Midbrain (tissue), 1 donor: Measurements from ENCODE around the gene MAN1A2.
"Not testable (repeated sequence)": the region's sequence is repeated elsewhere in the genome, so short reads cannot be mapped to it uniquely, and the experiment has no call there.

Experiments used
- DNase-seq: peaks from one replicate; lab custom pipeline; 2025; lab: John Stamatoyannopoulos, UW

MAN1A2 gene

DNA sequence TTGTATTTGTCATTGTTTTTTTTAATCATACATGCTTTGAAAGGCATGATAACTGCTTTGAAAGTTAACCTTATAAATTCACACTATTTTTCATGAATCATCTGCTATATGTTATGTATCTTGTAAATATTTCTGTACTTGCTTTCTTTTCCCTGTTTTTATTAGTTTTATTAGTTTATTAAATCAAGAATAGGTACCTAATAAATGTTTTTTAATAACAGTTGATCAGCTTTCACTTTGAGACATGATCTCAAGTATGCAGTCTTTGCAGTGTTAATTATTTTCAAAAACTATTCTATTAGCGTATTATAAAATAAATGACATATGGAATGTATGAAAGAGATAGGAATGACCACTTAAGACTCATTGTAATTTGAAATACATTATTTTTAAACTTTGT, 127.8 kb downstream of the MAN1A2 start:
- DNase-seq: no peak

DNA sequence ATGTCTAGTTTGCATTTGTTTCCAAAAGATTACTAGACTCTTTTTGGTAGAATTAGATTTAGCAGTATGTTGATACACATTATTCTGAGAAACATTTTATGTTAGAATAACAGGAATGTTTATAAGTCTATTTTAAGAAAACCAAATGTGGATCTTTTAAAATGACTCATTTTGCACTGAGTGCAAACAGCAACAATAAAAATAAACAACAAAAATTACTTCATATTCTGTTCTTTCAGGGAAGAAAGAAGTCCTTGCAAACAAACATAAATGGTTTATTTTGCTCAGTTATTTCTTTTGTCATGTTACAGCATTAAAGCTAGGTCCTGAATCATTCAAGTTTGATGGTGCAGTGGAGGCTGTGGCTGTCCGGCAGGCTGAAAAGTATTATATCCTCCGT, 131.8 kb downstream of the MAN1A2 start:
- no peak for DNase-seq

DNA sequence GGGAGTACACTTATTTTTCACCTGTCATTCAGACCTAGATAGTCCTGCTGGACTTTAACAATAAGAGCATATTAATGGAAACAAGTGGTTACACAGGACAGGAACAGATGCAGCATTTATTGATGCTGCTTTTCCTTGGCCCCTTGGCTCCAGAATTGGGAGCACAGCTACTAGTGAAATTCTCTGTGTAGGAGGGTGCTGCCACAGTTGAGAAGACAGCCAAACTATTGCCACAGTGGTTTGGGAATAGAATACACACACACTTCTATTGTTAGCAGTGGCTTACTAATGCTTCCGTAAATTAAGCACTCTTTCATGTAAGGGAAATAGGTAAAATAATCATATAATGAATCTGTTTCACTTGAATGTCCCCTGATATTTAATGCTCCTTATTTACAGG, 133.3 kb downstream of the MAN1A2 start:
- no peak for DNase-seq

DNA sequence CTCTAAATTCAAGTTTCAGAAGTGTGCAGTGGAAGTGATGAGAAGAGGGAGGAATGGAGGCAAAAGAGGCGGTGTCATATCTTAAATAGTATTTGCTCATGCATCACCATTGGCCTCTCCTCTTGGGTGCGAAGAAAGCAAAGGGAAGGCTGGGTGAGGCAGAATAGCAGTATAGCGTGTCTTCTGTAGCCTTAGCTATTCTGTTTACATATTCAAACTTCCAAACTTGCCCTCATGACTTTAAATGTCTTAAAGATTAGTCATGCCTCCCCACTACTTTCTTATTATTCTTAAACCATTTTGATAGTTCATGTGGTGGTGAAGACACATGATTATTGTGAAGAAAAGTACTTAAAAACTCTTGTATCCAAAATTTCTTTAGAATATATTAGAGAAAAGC, 134.0 kb downstream of the MAN1A2 start:
- no peak for DNase-seq

DNA sequence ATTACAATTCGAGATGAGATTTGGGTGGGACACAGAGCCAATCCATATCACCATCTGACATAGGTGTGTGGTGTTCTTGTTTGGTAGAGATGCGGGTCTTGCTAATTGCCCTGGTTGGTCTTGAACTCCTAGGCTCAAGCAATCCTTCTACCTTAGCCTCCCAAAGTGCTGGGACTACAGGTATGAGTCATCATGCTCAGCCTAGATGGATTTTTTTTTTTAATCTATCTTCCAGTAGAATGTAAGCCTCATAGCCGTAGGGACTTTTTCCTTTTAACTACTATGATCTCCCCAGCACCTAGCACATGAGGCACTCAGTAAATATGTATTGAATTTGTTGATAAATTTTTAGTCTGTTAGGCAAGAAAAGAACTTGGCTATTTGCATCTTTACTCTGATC, 144.0 kb downstream of the MAN1A2 start:
- no peak for DNase-seq

DNA sequence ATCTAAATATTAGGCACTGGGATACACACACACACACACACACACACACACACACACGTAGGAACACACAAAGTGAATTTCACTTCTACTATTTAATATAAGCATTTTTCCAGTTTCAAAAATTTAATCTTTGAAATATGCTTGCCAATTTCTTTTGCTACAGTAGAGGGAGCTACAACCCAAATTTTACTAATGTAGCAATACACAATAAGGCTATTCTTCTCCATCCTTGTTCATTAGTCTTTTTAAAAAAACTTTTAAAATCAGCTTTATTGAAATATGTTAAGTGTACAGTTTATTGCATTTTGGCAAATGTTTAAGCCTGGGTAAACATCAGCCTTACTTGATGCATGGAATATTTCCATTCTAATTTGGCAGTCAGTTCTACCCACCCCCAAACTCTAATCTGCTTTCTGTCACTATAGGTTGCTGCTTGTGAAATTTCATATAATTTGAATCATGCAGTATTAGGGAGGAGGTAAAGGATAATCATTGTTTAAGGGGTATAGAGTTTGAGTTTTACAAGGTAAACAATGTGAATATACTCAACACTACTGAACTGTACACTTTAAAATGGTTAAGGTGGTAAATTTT, 145.6 kb downstream of the MAN1A2 start:
- DNase-seq: peak; percentile 29

DNA sequence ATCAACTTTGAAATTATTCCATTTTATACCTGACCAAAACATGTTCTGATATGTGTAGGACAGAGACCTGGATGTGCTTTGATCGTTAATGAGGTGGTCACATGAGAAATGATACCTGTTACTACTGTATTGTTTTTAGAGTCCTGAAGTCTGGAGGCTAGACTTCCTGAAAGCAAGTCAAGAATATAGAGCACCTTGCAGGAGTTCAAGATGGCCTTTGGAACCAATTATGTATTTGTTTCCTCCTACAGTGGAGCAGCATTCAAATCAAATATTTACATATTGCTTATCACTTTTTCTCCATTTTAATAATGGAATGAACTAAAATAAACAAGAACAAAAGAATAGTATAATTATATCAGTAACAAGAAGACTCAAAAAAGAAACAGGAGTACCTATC, 155.9 kb downstream of the MAN1A2 start:
- DNase-seq: no peak

DNA sequence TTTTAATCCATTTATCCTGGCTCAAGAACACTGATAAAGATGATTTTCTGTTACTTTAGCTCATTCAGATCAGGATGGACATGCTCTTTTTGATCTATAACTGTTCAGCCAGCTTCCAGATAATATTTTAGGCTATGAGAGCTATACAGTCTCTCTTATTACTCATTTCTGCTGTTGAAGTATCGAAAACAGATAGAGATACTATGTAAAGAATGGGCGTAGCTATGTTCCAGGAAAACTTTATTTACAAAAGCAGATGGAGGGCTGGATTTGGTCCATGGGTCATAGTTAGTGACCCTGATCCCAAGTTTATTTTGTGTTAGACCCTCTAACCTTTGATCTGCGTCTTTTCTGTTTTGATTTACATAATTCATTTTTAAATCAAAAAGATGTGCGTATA, 159.8 kb downstream of the MAN1A2 start:
- DNase-seq: no peak

DNA sequence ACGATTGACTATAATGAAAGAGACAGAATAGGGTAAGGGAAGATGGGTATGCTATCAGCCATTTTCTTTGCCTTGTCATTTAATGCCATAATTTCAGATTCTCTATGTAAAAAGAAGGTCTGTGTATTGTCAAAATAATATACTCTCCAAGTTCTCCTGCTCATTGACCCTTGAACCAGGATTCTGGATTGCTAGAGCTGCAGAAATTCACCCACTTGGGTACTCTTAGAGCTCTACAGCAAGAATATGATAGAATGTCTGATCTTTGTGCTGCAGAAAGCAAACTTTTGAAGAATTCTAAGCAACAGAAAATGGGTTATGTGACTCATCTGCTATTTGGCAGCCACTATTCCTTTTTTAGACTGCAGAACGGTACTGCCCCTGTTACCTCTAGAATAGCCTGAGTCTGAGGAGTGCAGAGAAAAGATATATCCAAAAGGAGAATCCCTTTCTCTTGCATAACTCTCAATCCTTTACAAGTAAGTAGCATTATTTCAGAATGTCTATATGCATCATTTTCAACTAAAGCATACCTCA, 160.4 kb downstream of the MAN1A2 start:
- no peak for DNase-seq

DNA sequence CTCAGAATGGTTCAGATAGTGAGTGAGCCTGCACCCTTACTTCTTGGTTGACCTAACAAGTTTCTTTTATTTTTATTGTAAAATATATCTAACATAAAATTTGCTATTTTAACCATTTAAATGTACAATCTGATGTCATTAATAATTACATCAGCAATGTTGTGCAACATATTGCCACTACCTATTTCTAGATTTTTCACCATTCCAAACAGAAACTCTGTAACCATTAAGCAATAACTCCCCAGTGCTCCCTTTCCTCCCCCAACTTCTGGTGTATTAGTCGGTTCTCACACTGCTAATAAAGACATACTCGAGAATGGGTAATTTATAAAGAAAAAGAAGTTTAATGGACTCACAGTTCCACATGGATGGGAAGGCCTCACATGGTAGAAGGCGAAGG, 162.4 kb downstream of the MAN1A2 start:
- DNase-seq: no peak

DNA sequence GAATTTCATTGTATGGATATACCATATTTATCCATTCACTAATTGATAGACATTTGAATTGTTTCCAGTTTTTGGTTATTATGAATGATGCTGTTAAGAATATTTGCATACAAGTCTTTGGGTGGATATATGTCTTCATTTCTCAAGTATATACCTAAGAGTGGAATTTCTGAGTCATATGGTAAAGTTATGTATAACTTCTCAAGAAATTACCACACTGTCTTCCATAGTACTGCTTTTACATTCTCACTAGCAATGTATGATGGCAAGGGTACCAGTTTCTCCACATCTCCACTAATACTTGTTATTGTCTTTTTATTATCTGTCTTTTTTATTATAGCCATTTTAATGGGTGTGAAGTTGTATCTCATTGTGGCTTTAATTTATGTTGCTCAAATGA, 164.0 kb downstream of the MAN1A2 start:
- DNase-seq: no peak

DNA sequence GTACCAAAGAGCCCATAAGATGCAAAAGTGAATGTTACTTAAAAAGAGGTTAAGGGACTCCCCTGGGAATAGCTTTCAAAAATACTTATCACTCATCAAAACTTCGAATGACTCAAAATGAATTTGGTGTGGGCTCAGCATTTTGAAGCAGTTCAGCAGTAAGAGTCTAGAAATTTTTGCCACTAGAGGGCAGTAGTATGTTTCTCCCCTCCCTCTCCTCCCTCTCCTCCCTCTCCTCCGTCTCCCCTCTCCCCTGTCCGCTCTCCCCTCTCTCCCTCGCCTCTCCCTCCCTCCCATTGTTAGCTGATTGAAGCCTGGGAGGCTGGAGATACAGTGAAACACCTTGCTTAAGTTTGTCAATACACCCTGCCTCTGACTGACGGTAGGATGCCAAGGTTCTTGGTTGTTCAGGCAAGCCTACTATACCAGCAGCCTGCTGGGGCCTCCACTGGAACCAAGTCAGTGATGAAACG, 167.8 kb downstream of the MAN1A2 start:
- peak; percentile 51 for DNase-seq

DNA sequence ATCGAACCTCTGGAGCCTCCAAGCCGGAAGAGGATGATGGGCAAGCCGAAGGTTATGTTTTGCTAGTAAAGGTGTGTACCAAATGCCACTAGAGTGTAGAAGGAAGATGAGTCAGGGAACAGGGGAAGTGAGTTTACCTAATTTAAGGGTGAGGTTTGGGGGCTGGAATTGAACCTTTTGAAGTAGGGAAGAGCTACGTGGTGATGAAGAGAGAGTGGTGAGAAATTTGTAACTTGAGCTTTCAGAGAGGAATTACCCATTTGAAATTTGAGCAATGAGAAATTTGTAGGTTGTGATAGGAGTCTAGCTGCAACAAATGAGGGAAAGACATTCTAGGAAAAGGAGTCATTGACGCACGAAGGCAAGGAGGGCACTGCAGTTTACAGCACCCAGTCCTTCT, 168.6 kb downstream of the MAN1A2 start:
- DNase-seq: no peak

DNA sequence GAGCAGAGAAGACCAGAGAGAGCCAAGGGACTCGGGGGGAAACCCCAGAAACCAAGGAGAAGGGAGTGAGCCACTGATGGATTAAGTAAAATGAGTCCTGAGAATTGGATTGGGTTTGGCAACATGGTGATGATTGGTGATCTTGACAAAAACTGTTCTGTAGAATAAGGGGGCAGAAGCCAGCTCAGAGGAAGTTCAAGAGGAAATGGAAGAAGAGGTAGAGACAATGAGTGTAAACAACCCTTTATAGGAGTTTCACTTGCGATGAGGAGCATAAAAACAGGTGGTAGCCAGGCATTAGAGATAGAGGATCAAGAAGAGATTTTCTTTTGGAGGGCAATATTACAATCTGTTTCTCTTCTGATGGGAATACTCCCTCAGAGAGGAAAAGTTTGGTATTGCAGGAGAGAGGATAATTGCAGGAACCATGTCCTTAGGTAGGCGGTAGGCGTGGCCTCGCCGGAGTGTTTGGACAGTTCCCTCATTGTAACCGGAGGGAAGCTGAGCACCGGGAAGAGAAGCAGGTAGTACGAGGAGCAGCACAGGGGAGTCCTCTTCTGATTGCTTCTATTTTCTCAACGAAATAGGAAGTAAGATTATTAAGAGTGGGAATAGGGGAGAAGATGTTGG, 170.2 kb downstream of the MAN1A2 start:
- DNase-seq: no peak

DNA sequence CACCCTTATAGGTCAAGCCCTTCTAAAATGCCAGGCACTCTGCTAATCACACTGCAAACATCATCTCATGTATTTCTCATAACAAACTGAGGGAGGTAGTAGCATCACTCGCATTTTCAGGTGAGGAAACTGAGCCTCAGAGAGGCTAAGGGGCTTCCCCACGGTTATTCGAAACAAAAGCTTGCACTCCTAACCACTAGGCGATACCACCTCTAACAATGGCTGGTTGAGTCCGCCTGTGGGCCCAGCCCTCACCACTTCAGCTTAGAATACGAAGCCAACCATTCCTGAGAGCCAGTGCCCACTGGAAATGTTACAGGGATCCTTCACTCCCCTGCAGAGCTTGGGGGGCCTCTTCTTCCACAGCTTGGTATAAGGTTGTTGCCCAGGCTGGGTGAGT, 173.3 kb downstream of the MAN1A2 start:
- no peak for DNase-seq

DNA sequence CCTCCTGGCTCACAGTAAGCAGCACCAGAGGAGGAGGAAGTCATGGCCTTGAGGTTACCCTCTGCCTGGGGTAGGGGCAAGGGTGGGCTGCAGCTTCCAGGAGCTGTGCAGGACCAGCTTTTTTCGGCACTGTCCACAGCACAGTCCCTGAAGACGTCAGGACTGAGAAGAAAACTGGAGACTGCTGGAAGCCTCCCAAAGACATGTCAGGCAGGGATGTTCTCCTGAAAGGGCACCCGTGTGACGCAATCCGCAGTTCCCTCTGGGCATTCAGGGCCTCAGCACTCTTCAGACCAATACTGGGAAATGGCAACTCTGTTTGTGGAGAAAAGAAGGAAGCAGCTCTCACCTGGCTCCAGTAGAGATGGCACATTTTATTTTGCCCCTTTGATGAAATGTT, 173.8 kb downstream of the MAN1A2 start:
- DNase-seq: no peak

DNA sequence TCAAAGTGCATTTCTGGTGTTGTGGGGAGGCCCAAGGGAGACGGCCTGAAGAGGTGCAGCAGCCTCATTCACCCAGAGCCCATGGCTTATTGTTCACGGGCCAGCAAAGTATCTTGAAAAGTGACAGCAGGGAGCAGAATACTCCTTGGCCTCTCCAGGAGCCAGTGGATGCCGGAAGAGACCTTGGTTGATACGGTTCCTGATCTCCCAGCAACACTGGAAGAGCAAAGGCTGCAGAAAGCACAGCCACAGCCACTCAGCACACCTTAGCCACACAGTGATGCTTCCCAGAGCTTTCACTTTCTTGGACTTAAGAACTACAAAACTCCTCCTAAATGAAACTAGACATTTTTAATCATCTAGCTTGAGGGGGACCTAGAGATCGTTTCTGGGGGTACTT, 174.3 kb downstream of the MAN1A2 start:
- DNase-seq: no peak

DNA sequence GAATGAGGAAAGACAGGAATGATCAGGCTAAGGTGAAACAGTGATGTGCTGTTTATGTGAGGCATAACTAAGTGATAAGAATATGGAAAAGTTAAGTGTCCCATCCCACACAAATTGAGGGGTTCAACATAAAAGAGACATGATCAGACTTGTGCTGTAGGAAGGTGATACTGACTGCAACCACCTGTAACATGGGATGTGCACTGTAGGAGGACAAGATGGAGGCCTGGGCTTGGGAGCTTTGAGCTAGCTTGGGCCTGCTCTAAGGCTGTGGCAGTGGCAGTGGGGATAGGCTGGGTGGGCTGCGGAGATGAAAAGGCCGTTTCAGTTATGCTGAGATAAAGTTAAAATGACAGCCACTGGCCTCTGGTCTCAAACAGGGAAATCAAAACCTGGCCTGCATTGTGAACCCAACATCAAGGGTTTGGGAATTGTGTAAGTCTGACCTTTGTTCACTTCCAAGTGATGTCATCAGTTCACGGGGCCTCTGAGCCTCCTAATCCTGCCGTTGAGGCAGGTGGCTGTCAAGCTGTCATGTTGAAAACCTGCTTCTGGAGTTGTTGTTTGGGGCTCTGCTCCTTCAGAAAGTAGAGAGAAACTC, 177.4 kb downstream of the MAN1A2 start:
- DNase-seq: no peak

DNA sequence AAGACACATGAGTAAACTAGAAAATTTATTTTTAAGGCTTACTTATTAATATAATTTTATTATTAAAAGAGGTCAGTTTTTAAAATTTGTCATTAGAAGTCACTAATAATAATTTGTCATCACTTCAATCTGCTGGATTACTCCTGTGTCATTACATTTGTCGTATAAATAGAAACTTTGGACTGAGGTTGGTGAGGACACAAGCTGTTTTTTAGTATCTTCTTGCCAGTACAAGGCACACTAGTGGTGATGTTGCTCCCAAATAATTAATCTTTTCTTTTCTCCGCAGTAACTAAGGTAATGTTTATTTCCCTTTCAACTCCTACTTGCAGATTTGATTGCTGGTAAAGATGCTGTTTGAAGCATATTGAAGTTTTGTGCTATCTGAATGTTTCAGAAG, 179.2 kb downstream of the MAN1A2 start:
- no peak for DNase-seq

DNA sequence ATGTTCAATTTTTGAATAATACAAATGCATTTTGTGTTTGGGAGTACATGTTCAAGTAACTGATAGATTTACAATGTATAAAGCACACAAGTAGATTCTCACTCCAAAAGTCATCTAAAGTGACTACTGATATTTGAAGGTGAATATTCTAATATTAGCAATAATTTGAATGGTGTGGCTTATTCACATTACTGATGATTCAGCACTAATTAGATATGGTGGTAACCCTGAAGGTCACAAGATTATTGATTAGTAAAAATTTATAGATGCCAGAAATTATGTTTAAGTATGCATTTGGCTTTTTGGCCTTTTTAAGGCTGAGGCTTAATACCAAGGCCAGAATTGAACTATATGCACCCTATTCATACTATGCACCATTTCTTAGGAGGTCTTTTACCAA, 186.2 kb downstream of the MAN1A2 start:
- DNase-seq: no peak

DNA sequence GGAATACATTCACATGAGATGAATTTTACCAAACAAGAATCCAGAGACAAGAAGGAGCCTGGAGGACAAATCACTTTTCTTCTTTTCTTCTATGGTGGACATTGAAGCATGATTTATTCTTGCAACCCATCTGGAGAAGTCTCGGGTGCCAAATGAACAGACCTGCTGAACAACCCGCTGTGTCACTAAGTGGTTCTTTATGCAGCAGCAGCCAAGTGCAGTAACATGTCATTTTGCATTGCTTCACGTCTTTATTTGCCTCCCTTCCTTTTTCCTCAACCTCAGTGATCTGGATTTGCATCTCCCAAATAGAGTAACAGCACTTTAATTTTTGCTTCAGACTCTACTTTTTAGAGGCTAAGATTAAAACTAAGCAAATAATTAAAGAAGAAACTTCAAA, 188.6 kb downstream of the MAN1A2 start:
- no peak for DNase-seq

DNA sequence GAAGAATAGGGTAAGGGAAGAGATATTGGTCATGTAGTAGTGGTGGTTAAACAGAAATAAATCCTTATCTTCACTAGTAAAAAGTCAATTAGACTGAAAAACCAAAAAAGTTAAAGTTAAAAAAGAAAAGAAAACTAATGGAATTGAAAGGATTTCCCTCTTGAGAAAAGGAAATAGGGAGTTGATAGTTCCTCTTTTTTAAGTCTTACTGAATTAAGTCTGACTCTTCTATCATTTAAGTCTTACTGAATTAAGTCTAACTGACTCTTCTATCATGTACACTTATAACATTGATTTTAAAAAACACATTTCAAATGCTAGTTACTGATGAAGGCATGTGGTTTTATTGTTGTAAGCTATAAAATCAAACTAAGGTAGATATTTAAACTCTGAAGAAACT, 189.1 kb downstream of the MAN1A2 start:
- no peak for DNase-seq

DNA sequence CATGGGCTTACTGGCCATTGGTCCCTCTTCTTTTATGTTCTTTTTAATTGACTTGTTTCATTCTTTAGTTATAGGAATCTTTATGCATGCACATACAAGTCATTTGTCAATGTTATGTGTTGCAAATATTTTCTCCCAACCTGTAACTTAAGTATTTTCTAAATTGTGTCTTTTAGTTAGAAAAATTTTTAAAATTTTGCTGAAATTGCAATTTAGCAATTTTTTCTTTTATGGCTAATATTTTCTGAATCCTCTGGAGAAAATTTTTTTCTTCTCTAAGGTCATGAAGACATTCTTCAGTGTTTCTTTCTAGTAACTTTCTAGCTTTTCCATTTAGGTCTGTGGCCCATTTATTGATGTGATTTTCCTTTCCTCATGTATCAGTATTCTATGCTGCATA, 189.7 kb downstream of the MAN1A2 start:
- DNase-seq: no peak

DNA sequence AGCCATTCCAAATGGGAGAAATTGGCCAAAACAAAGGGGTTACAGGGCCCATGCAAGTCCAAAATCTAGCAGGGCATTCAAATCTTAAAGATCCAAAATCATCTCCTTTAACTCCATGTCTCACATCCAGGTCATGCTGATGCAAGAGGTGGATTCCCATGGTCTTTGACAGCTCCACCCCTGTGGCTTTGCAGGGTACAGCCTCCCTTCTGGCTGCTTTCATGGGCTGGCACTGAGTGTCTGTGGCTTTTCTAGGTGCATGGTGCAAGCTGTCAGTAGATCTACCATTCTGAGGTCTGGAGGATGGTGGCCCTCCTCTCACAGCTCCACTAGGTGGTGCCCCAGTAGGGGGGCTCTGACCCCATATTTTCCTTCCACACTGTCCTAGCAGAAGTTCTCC, 191.2 kb downstream of the MAN1A2 start:
- not testable (repeated sequence) for DNase-seq
